HG03457 (cell line): ENCODE results near the gene CYP19A1.

Experiments used
- ATAC-seq: cut with Tn5 transposase; IDR thresholded peaks from one replicate; pipeline ENCODE4 v1.9.1; 2021; ENCODE audit warnings: moderate number of reproducible peaks; ENCODE audit not compliant: unreplicated experiment

CYP19A1 gene

GRCh38 chr15:51328926-51329325, 9.5 kb downstream of the CYP19A1 start:
- ATAC-seq: no peak

GRCh38 chr15:51327081-51327480, 11.3 kb downstream of the CYP19A1 start:
- ATAC-seq: no peak

- no peak for ATAC-seq
Measured at GRCh38 chr15:51325167-51325566, 13.2 kb downstream of the CYP19A1 start.

GRCh38 chr15:51323749-51324148, 14.6 kb downstream of the CYP19A1 start:
- ATAC-seq: no peak

- no peak for ATAC-seq
Measured at GRCh38 chr15:51322621-51323296, 15.6 kb downstream of the CYP19A1 start.

- no peak for ATAC-seq
Measured at GRCh38 chr15:51321316-51321715, 17.1 kb downstream of the CYP19A1 start.

- no peak for ATAC-seq
Measured at GRCh38 chr15:51320843-51321242, 17.6 kb downstream of the CYP19A1 start.

- no peak for ATAC-seq
Measured at GRCh38 chr15:51319539-51319938, 18.9 kb downstream of the CYP19A1 start.

GRCh38 chr15:51318382-51319150, 19.8 kb downstream of the CYP19A1 start:
- ATAC-seq: no peak

GRCh38 chr15:51316636-51317035, 21.8 kb downstream of the CYP19A1 start:
- no peak for ATAC-seq

- ATAC-seq: no peak
Measured at GRCh38 chr15:51315726-51316125, 22.7 kb downstream of the CYP19A1 start.

- ATAC-seq: no peak
Measured at GRCh38 chr15:51314391-51315337, 23.7 kb downstream of the CYP19A1 start.

GRCh38 chr15:51313644-51314280, 24.6 kb downstream of the CYP19A1 start:
- ATAC-seq: no peak

- ATAC-seq: no peak
Measured at GRCh38 chr15:51313074-51313393, 25.4 kb downstream of the CYP19A1 start.

GRCh38 chr15:51312166-51313073, 26.0 kb downstream of the CYP19A1 start:
- no peak for ATAC-seq

GRCh38 chr15:51311510-51311909, 26.9 kb downstream of the CYP19A1 start:
- ATAC-seq: no peak

- ATAC-seq: no peak
Measured at GRCh38 chr15:51310064-51310463, 28.3 kb downstream of the CYP19A1 start.

- no peak for ATAC-seq
Measured at GRCh38 chr15:51307811-51308210, 30.6 kb downstream of the CYP19A1 start.

- ATAC-seq: no peak
Measured at GRCh38 chr15:51307325-51307724, 31.1 kb downstream of the CYP19A1 start.

- ATAC-seq: no peak
Measured at GRCh38 chr15:51303462-51303980, 34.9 kb downstream of the CYP19A1 start.
